ENCODE measurements around the gene ANKRD50.

The ANKRD50 gene

GRCh38 chr4:124694946-124695598 lies 17.5 kb downstream of the ANKRD50 start:
- H3K36me3 Mint-ChIP-seq = no peaks in the 10 kb centered on the region
- H3K4me1 Mint-ChIP-seq = no peaks in the 10 kb centered on the region
- ATAC-seq (ENCODE audit: low read depth) (no peak), DNase-seq (ENCODE audit: low spot score in 2 of 2) (no peak)
- peaks cover 8% of the 10 kb centered on the region for H3K9me3 Mint-ChIP-seq
- no peak overlapping the region for H3K4me3 Mint-ChIP-seq
- H3K27me3 Mint-ChIP-seq = no peaks in the 10 kb centered on the region
- no peak overlapping the region for H3K27ac Mint-ChIP-seq

- Mint-ChIP-seq H3K27ac (no peak overlapping the region), H3K4me3 (no peak overlapping the region), H3K36me3 (no peaks in the 10 kb centered on the region), H3K27me3 (no peaks in the 10 kb centered on the region), H3K4me1 (no peaks in the 10 kb centered on the region), H3K9me3 (peaks cover 8% of the 10 kb centered on the region)
- no peak for ATAC-seq (ENCODE audit: low read depth)
- no peak for DNase-seq (ENCODE audit: low spot score in 2 of 2)
Measured at GRCh38 chr4:124694306-124694705, 18.2 kb downstream of the ANKRD50 start.

GRCh38 chr4:124691801-124692200 lies 20.7 kb downstream of the ANKRD50 start:
- ATAC-seq (ENCODE audit: low read depth) = no peak
- no peak for DNase-seq (ENCODE audit: low spot score in 2 of 2)
- H3K9me3 Mint-ChIP-seq = peaks cover 5% of the 10 kb centered on the region
- no peaks in the 10 kb centered on the region for H3K4me1 Mint-ChIP-seq
- H3K27ac Mint-ChIP-seq = no peak overlapping the region
- no peaks in the 10 kb centered on the region for H3K27me3 Mint-ChIP-seq
- H3K4me3 Mint-ChIP-seq = no peak overlapping the region
- H3K36me3 Mint-ChIP-seq = no peaks in the 10 kb centered on the region

- Mint-ChIP-seq H3K9me3 (no peaks in the 10 kb centered on the region), H3K27me3 (no peaks in the 10 kb centered on the region), H3K4me3 (no peak overlapping the region), H3K4me1 (no peaks in the 10 kb centered on the region), H3K27ac (no peak overlapping the region), H3K36me3 (no peaks in the 10 kb centered on the region)
- DNase-seq (ENCODE audit: low spot score in 2 of 2) (no peak), ATAC-seq (ENCODE audit: low read depth) (no peak)
Measured at GRCh38 chr4:124686279-124686678, 26.3 kb downstream of the ANKRD50 start.

GRCh38 chr4:124685851-124686250 lies 26.7 kb downstream of the ANKRD50 start:
- Mint-ChIP-seq H3K4me1 (no peaks in the 10 kb centered on the region), H3K4me3 (no peak overlapping the region), H3K27ac (no peak overlapping the region), H3K27me3 (no peaks in the 10 kb centered on the region), H3K9me3 (no peaks in the 10 kb centered on the region), H3K36me3 (no peaks in the 10 kb centered on the region)
- DNase-seq (ENCODE audit: low spot score in 2 of 2) = no peak
- ATAC-seq (ENCODE audit: low read depth) = no peak

GRCh38 chr4:124684301-124684700 lies 28.2 kb downstream of the ANKRD50 start:
- no peak for ATAC-seq (ENCODE audit: low read depth)

GRCh38 chr4:124682384-124682783 lies 30.1 kb downstream of the ANKRD50 start:
- H3K27me3 Mint-ChIP-seq = no peaks in the 10 kb centered on the region
- H3K4me1 Mint-ChIP-seq = no peaks in the 10 kb centered on the region
- H3K4me3 Mint-ChIP-seq = no peak overlapping the region

More at GRCh38 chr4:124684301-124684700, 28.2 kb downstream of the ANKRD50 start:
- no peaks in the 10 kb centered on the region for H3K27me3 Mint-ChIP-seq
- H3K36me3 Mint-ChIP-seq = no peaks in the 10 kb centered on the region
- no peaks in the 10 kb centered on the region for H3K4me1 Mint-ChIP-seq
- H3K9me3 Mint-ChIP-seq = no peaks in the 10 kb centered on the region
- no peak overlapping the region for H3K4me3 Mint-ChIP-seq
- DNase-seq (ENCODE audit: low spot score in 2 of 2) = no peak
- H3K27ac Mint-ChIP-seq = no peak overlapping the region

GRCh38 chr4:124666496-124666895 lies 46.0 kb downstream of the ANKRD50 start:
- ATAC-seq (ENCODE audit: low read depth) (no peak), DNase-seq (ENCODE audit: low spot score in 2 of 2) (no peak)
- Mint-ChIP-seq H3K9me3 (peaks cover 4% of the 10 kb centered on the region), H3K4me1 (no peaks in the 10 kb centered on the region), H3K36me3 (no peaks in the 10 kb centered on the region), H3K4me3 (no peak overlapping the region), H3K27ac (no peak overlapping the region), H3K27me3 (no peaks in the 10 kb centered on the region)

More at GRCh38 chr4:124682384-124682783, 30.1 kb downstream of the ANKRD50 start:
- no peak for DNase-seq (ENCODE audit: low spot score in 2 of 2)
- no peak for ATAC-seq (ENCODE audit: low read depth)
- H3K36me3 Mint-ChIP-seq = no peaks in the 10 kb centered on the region
- no peak overlapping the region for H3K27ac Mint-ChIP-seq
- no peaks in the 10 kb centered on the region for H3K9me3 Mint-ChIP-seq

- H3K9me3 Mint-ChIP-seq = peaks cover 1% of the 10 kb centered on the region
- DNase-seq (ENCODE audit: low spot score in 2 of 2) = no peak
- no peaks in the 10 kb centered on the region for H3K4me1 Mint-ChIP-seq
- no peaks in the 10 kb centered on the region for H3K36me3 Mint-ChIP-seq
- ATAC-seq (ENCODE audit: low read depth) = no peak
- no peak overlapping the region for H3K4me3 Mint-ChIP-seq
- no peaks in the 10 kb centered on the region for H3K27me3 Mint-ChIP-seq
- no peak overlapping the region for H3K27ac Mint-ChIP-seq
Measured at GRCh38 chr4:124658795-124659194, 53.7 kb downstream of the ANKRD50 start.

GRCh38 chr4:124650614-124651013 lies 61.9 kb downstream of the ANKRD50 start:
- Mint-ChIP-seq H3K27me3 (no peaks in the 10 kb centered on the region), H3K9me3 (peaks cover 2% of the 10 kb centered on the region)
- ATAC-seq (ENCODE audit: low read depth) = no peak

GRCh38 chr4:124647599-124647998 lies 64.9 kb downstream of the ANKRD50 start:
- Mint-ChIP-seq H3K4me1 (no peaks in the 10 kb centered on the region), H3K9me3 (peaks cover 3% of the 10 kb centered on the region)

More at GRCh38 chr4:124650614-124651013, 61.9 kb downstream of the ANKRD50 start:
- Mint-ChIP-seq H3K4me3 (no peak overlapping the region), H3K4me1 (no peaks in the 10 kb centered on the region), H3K36me3 (no peaks in the 10 kb centered on the region), H3K27ac (no peak overlapping the region)
- no peak for DNase-seq (ENCODE audit: low spot score in 2 of 2)

GRCh38 chr4:124644621-124645020 lies 67.9 kb downstream of the ANKRD50 start:
- Mint-ChIP-seq H3K27me3 (no peaks in the 10 kb centered on the region), H3K4me1 (no peaks in the 10 kb centered on the region), H3K27ac (no peak overlapping the region), H3K36me3 (no peaks in the 10 kb centered on the region), H3K9me3 (peaks cover 3% of the 10 kb centered on the region), H3K4me3 (no peak overlapping the region)
- DNase-seq (ENCODE audit: low spot score in 2 of 2) (no peak), ATAC-seq (ENCODE audit: low read depth) (no peak)

More at GRCh38 chr4:124647599-124647998, 64.9 kb downstream of the ANKRD50 start:
- ATAC-seq (ENCODE audit: low read depth) (no peak), DNase-seq (ENCODE audit: low spot score in 2 of 2) (no peak)
- Mint-ChIP-seq H3K4me3 (no peak overlapping the region), H3K27me3 (no peaks in the 10 kb centered on the region), H3K36me3 (no peaks in the 10 kb centered on the region), H3K27ac (no peak overlapping the region)

GRCh38 chr4:124642846-124643245 lies 69.7 kb downstream of the ANKRD50 start:
- no peak overlapping the region for H3K27ac Mint-ChIP-seq
- no peaks in the 10 kb centered on the region for H3K36me3 Mint-ChIP-seq
- peaks cover 2% of the 10 kb centered on the region for H3K9me3 Mint-ChIP-seq
- no peak overlapping the region for H3K4me3 Mint-ChIP-seq
- no peaks in the 10 kb centered on the region for H3K27me3 Mint-ChIP-seq
- DNase-seq (ENCODE audit: low spot score in 2 of 2) (no peak), ATAC-seq (ENCODE audit: low read depth) (no peak)
- no peaks in the 10 kb centered on the region for H3K4me1 Mint-ChIP-seq

GRCh38 chr4:124641715-124642381 lies 70.7 kb downstream of the ANKRD50 start:
- H3K9me3 Mint-ChIP-seq = peaks cover 4% of the 10 kb centered on the region
- no peak for ATAC-seq (ENCODE audit: low read depth)
- H3K27me3 Mint-ChIP-seq = no peaks in the 10 kb centered on the region
- H3K4me3 Mint-ChIP-seq = no peak overlapping the region
- no peaks in the 10 kb centered on the region for H3K36me3 Mint-ChIP-seq
- H3K4me1 Mint-ChIP-seq = no peaks in the 10 kb centered on the region
- DNase-seq (ENCODE audit: low spot score in 2 of 2) = no peak
- H3K27ac Mint-ChIP-seq = no peak overlapping the region
